Stimulated activated naive CD8-positive, alpha-beta T cell treated with anti-CD3 and anti-CD28 coated beads, Interleukin-15, amount 100 ng/mL, for 72 hours (primary cell): ENCODE data around the gene NMU.
"Not testable (repeated sequence)": the region's sequence is repeated elsewhere in the genome, so short reads cannot be mapped to it uniquely, and the experiment has no call there.

Experiments
- ATAC-seq: fragments of 150-1000 bp; cut with Tn5 transposase; 2 replicates; pipeline ENCODE4 v1.10.0; 2021; ENCODE audit warnings: mild to moderate bottlenecking, moderate library complexity
- DNase-seq, 2 donors: peaks; one replicate each; pipeline ENCODE4 v3.0.0; 2021 to 2022
- H3K27ac Mint-ChIP-seq, 2 donors: one replicate each; pipeline ENCODE4 v1.8.0; 2022; ENCODE audit warnings: mild to moderate bottlenecking in 2 of 2, mixed read lengths in 2 of 2, moderate library complexity in 2 of 2
- H3K27me3 Mint-ChIP-seq: one replicate; pipeline ENCODE4 v1.8.0; 2022; ENCODE audit warnings: mixed read lengths
- H3K4me1 Mint-ChIP-seq: one replicate; pipeline ENCODE4 v1.8.0; 2022; ENCODE audit warnings: mild to moderate bottlenecking, mixed read lengths
- H3K4me3 Mint-ChIP-seq, 2 donors: one replicate each; pipeline ENCODE4 v1.8.0; 2022; ENCODE audit warnings: mild to moderate bottlenecking in 2 of 2, mixed read lengths in 2 of 2, moderate library complexity in 1 of 2
- H3K9me3 Mint-ChIP-seq, 2 donors: one replicate each; pipeline ENCODE4 v1.8.0; 2022; ENCODE audit warnings: mixed read lengths in 2 of 2

NMU gene, protein sequence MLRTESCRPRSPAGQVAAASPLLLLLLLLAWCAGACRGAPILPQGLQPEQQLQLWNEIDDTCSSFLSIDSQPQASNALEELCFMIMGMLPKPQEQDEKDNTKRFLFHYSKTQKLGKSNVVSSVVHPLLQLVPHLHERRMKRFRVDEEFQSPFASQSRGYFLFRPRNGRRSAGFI

DNA sequence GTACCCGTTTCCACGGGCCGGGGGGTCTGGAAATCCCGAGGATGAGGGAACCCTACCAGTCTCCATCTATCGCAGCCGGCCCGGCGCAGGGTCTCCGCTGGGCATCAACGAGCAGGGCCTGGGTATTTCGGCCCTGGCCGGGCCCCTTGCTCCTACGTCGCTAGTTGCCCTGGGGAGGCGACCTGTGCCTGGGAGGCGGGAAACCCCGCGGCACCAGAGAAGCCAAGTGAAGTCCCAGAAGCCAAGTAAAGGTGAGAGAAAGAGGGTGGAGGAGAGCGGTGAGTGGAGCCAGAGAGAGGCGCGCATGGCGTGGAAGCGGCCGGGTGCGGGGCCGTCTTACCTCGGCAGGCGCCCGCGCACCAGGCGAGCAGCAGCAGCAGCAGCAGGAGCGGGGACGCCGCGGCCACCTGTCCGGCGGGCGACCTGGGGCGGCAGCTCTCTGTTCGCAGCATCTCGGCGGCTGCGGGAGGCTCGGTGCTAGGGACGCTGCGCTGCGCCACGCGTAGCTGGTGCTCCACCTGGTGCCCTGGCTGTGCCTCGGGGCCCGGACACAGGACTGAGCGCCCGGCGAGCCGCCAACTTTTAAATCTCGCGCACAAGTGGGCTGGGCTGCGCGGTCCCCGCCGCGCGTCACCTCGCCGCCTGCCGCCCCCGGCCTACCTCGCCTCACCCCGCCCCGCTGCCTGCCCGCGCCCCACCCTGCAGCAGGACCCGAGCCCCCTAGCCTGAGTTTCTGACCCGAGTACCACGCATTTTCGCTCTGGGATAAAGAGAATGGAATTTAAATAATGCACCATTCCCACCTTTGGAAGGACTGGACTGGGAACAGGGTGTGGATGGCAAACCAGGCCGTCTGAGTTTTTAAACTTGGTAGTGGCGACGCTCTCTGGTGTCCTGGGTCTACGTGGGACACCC is at the start of gene NMU:
NMU (minus strand) TSS at position 558 of the 915 bp plus-strand sequence; CDS start at position 452, 106 bp downstream.
- H3K27ac Mint-ChIP-seq = peak within 1 kb of the TSS in 1 of 2 donors; percentile 44
- peak within 1 kb of the TSS; percentile 84 to 89 for H3K4me3 Mint-ChIP-seq
- no peaks in the 10 kb centered on the region for H3K9me3 Mint-ChIP-seq
- ATAC-seq (peak; percentile 94), DNase-seq (peak; percentile 52 to 55)
- H3K4me1 Mint-ChIP-seq = peaks cover 18% of the 10 kb centered on the region
- H3K27me3 Mint-ChIP-seq = peaks cover 80% of the 10 kb centered on the region

DNA sequence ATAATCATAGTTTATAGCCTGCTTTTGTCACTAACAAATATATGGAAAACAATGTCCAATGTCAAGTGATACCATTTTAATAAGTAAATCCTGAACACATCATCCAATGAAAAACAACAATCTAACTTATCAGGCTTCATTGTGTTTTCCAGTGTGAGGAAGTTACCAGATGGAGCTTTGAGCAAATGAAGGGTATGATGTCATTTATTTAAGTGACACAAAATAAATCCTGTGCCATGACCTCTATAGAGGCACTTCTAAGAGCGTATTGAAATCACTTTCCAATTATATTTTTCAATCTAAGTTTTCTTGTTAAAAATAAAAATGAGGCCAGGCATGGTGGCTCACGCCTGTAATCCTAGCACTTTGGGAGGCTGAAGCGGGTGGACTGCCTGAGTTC is 48.2 kb upstream of the NMU start:
- no peak overlapping the region for H3K4me3 Mint-ChIP-seq
- no peaks in the 10 kb centered on the region for H3K4me1 Mint-ChIP-seq
- no peak for ATAC-seq
- H3K9me3 Mint-ChIP-seq = peaks cover 0 to 7% of the 10 kb centered on the region in 2 donors
- no peak for DNase-seq
- no peaks in the 10 kb centered on the region for H3K27me3 Mint-ChIP-seq
- H3K27ac Mint-ChIP-seq = no peak overlapping the region

DNA sequence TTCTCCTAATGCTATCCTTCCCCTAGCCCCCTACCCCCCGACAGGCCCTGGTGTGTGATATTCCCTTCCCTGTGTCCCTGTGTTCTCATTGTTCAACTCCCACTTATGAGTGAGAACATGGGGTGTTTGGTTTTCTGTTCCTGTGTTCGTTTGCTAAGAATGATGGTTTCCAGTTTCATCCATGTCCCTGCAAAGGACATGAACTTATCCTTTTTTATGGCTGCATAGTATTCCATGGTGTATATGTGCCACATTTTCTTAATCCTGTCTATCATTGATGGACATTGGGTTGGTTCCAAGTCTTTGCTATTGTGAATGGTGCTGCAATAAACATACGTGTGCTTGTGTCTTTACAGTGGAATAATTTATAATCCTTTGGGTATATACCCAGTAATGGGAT is 46.7 kb upstream of the NMU start:
- not testable (repeated sequence) for H3K4me3 Mint-ChIP-seq, ATAC-seq, H3K4me1 Mint-ChIP-seq, H3K9me3 Mint-ChIP-seq, H3K27ac Mint-ChIP-seq, DNase-seq
- H3K27me3 Mint-ChIP-seq = peaks cover 12% of the 10 kb centered on the region

DNA sequence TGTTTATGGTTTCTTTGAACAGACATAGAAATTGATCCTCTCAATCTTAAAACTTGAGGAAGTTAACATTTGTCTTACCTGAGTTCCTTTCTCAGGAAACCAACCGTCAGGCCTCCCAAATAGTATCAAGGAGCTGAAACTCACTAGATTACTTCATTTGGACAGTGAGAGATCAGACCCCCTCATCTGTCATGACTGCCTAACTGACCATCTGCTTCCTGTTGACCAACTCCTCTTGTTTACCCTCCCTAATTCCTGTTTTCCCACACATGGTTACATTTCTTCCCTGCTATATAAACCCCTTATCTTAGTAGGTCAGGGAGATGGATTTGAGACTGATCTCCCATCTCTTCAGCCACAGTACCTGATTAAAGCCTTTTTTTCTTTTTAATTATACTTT is 46.2 kb upstream of the NMU start:
- Mint-ChIP-seq H3K4me3 (no peak overlapping the region), H3K27ac (no peak overlapping the region), H3K4me1 (no peaks in the 10 kb centered on the region), H3K9me3 (peaks cover 0 to 7% of the 10 kb centered on the region in 2 donors), H3K27me3 (peaks cover 17% of the 10 kb centered on the region)
- ATAC-seq (no peak), DNase-seq (no peak)

DNA sequence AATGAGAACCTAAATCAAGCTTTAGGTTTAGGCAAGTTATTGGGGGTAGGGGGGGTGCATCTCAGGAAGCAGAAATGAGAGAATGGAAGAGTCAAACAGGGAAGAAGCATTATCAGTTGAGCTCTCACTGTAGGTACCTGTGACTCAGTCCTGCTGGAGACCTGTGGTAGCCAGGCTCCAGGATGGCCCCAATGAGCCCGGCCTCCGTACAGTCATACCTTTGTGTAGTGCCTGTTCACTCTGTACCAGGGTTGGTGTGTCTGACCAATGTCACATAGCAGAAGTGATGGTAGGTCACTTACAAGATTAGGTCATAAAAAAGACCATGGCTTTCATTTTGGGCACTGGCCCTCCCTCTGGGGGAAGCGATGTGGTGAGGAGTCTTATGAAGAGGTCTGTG is 45.3 kb upstream of the NMU start:
- H3K27me3 Mint-ChIP-seq = peaks cover 20% of the 10 kb centered on the region
- H3K4me3 Mint-ChIP-seq = no peak overlapping the region
- ATAC-seq (no peak), DNase-seq (no peak)
- no peak overlapping the region for H3K27ac Mint-ChIP-seq
- peaks cover 0 to 7% of the 10 kb centered on the region in 2 donors for H3K9me3 Mint-ChIP-seq
- no peaks in the 10 kb centered on the region for H3K4me1 Mint-ChIP-seq

DNA sequence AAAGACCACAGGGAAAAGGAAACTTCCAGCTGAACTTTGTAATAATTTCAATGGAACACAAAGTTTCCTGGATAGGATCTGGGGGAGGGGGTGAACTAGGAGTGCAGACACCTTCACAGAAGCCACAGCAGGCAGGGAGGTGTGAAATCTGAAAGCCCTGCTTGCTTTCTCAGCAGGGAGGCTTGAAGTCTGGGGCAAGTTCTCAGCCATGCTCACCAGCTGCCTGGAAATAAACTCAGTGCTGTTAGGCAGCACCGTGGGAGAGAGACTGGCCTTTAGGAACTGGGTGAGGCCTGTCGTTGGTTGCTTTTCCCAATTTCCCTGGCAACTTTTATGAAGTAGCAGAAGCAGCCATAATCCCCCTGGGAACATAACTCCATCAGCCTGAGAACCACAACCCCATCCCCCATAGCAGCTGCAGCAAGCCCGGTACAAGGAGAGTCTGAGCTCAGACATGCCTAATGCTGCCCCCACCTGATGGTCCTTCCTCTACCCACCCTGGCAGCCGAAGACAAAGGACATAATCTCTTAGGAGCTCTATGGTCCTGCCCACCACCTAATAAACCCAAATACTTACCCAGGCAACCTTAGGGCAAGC is 39.2 kb upstream of the NMU start:
- no peak overlapping the region for H3K27ac Mint-ChIP-seq
- no peak for DNase-seq
- no peaks in the 10 kb centered on the region for H3K4me1 Mint-ChIP-seq
- no peak for ATAC-seq
- H3K27me3 Mint-ChIP-seq = peaks cover 56% of the 10 kb centered on the region
- no peak overlapping the region for H3K4me3 Mint-ChIP-seq
- H3K9me3 Mint-ChIP-seq = peaks cover 7 to 20% of the 10 kb centered on the region in 2 donors

DNA sequence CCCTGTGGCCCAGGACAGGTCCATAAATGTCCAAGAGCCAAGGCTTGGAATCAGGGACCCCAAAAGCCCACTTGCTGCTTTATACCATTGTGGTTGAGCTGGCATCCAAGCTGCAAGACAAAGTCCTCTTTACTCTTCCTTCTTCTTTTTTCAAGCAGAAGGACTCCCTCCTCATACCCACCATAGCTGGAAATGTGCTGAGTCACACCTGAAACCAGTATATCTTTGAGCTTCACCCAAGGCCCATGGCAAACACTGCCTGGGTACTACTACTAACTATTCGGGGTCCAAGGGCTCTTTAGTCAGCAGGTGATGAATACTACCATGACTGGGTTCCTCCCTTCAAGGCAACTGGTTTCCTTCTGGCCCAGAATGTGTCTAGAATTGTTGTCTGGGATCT is 37.3 kb upstream of the NMU start:
- no peak for DNase-seq
- peaks cover 7 to 20% of the 10 kb centered on the region in 2 donors for H3K9me3 Mint-ChIP-seq
- H3K4me1 Mint-ChIP-seq = no peaks in the 10 kb centered on the region
- H3K27me3 Mint-ChIP-seq = peaks cover 57% of the 10 kb centered on the region
- no peak for ATAC-seq
- H3K4me3 Mint-ChIP-seq = no peak overlapping the region
- H3K27ac Mint-ChIP-seq = no peak overlapping the region

DNA sequence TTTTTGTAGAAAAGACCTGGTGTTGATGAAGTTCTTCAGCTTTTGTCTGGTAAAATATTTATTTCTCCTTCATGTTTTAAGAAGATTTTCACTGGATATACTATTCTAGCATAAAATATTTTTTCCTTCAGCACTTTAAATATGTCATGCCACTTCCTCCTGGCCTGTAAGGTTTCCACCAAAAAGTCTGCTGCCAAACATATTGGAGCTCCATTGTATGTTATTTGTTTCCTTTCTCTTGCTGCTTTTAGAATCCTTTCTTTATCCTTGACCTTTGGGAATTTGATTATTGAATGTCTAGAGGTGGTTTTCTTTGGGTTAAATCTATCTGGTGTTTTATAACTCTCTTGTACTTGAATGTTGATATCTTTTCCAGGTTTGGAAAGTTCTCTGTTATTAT is 35.6 kb upstream of the NMU start:
- ATAC-seq (no peak), DNase-seq (no peak)
- Mint-ChIP-seq H3K27ac (no peak overlapping the region), H3K9me3 (peaks cover 7 to 20% of the 10 kb centered on the region in 2 donors), H3K27me3 (peaks cover 59% of the 10 kb centered on the region), H3K4me1 (no peaks in the 10 kb centered on the region), H3K4me3 (no peak overlapping the region)

DNA sequence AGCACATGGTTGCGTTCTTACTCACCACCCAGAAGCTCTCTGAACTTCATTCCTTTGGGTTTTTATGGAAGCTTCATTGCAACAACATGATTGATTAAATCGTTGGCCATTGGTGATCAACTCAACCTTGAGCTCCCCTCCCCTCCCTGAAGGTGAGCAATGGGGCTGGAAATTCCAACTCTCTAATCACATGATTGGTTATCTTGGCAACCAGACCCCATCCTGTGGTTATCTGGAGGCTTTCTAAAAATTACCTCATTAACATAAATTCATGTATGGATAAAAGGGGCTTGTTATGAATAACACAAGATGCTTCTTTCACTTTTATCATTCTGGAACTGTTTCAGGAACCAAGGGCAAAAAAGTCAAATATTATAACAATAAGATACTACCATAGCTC is 34.6 kb upstream of the NMU start:
- peak; percentile 56 for ATAC-seq
- peaks cover 59% of the 10 kb centered on the region for H3K27me3 Mint-ChIP-seq
- no peak for DNase-seq

DNA sequence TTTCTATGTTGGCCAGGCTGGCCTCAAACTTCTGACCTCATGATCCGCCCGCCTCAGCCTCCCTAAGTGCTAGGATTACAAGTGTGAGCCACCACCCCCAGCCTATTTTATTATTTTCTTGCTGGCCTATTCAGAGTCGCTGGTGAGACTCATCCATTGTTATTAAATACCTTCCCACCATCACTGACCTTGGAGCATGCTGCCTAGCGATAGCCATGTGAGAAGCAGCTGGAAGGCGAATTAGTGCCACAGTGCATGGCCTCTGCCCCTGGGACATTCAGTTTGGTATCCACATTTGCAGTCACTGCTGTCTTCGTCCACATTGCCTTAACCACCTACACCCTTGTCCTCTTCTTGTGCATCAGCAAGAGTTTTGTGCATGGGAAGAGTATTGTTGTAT is 32.4 kb upstream of the NMU start:
- ATAC-seq = no peak
- no peak overlapping the region for H3K4me3 Mint-ChIP-seq

More for the DNA sequence above, 34.6 kb upstream of the NMU start:
- Mint-ChIP-seq H3K4me1 (no peaks in the 10 kb centered on the region), H3K27ac (no peak overlapping the region), H3K4me3 (no peak overlapping the region), H3K9me3 (peaks cover 7 to 20% of the 10 kb centered on the region in 2 donors)

DNA sequence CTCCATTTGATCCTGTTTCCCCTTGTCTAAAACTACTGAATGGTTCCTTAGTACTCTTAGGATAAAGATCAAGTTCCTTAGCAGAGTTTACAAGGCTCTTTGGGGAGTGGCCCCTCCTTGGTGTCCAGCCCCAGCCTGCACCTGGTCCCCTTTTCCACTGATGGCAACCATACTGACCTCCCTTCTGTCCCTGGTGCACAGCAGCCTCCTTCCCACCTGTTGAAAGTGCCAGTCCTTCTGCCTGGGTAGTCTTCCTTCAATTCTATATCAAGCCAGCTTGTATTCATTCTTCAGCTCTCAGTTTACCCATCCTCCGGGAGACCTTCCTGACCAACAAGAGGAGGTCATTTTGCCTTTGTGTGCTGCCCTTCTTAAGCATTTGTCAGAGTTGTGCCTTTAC is 30.4 kb upstream of the NMU start:
- Mint-ChIP-seq H3K9me3 (peaks cover 2 to 3% of the 10 kb centered on the region in 2 donors), H3K27me3 (peaks cover 50% of the 10 kb centered on the region), H3K27ac (peak overlapping the region in 1 of 2 donors; percentile 3), H3K4me3 (no peak overlapping the region), H3K4me1 (peaks cover 5% of the 10 kb centered on the region)
- ATAC-seq = no peak
- DNase-seq = no peak

More for the DNA sequence above, 32.4 kb upstream of the NMU start:
- Mint-ChIP-seq H3K4me1 (no peaks in the 10 kb centered on the region), H3K9me3 (peaks cover 7 to 15% of the 10 kb centered on the region in 2 donors), H3K27ac (no peak overlapping the region), H3K27me3 (peaks cover 51% of the 10 kb centered on the region)
- DNase-seq = no peak

DNA sequence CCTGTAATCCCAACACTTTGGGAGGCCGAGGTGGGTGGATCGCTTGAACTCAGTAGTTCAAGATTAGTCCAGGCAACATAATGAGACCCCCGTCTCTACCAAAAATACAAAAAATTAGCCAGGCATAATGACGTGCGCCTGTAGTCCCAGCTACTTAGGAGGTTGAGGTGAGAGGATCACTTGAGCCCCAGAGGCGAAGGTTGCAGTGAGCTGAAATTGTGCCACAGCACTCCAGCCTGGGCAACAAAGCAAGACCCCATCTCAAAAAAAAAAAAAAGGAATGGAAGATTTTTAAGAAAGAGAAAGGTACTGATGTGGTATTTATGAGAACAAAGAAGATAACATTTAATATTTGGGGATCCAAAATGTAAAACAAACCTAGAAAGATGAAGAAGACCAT is 27.0 kb upstream of the NMU start:
- DNase-seq = no peak
- peaks cover 7 to 11% of the 10 kb centered on the region in 2 donors for H3K9me3 Mint-ChIP-seq
- peaks cover 16% of the 10 kb centered on the region for H3K4me1 Mint-ChIP-seq
- H3K4me3 Mint-ChIP-seq = no peak overlapping the region
- peaks cover 39% of the 10 kb centered on the region for H3K27me3 Mint-ChIP-seq
- no peak overlapping the region for H3K27ac Mint-ChIP-seq
- ATAC-seq = no peak

DNA sequence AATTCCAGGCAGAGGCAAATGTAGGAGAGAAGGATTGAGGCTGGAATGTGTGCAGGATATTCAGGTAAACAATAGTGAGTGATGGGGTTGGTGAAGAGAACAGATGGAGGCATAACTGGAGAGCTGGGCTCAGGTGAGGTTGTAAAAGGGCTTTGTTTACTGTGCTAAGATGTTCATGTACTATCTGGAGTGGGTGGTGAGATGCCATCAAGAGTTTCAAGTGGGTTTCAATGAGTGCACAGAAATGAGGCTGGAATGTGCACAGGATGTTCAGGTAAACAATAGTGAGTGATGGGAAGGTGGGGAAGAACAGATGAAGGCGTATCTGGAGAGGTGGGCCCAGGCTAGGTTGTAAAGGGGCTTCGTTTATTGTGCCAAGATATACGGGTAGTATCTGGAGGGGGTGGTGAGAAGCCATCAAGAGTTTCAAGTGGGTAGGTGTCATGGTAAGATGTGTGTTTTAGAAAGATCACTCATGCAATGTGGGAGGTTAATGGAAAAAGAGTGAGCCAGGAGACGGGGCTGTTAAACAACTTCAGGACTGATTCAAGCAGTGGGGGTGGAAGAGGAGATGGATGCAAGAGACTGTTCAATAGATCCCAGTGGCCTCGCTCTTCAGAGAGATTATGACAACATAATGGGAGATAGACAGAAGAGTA is 25.4 kb upstream of the NMU start:
- ATAC-seq (peak; percentile 65), DNase-seq (no peak)
- H3K9me3 Mint-ChIP-seq = peaks cover 7 to 11% of the 10 kb centered on the region in 2 donors
- peaks cover 24% of the 10 kb centered on the region for H3K27me3 Mint-ChIP-seq
- H3K4me1 Mint-ChIP-seq = peaks cover 16% of the 10 kb centered on the region
- H3K27ac Mint-ChIP-seq = no peak overlapping the region
- no peak overlapping the region for H3K4me3 Mint-ChIP-seq

DNA sequence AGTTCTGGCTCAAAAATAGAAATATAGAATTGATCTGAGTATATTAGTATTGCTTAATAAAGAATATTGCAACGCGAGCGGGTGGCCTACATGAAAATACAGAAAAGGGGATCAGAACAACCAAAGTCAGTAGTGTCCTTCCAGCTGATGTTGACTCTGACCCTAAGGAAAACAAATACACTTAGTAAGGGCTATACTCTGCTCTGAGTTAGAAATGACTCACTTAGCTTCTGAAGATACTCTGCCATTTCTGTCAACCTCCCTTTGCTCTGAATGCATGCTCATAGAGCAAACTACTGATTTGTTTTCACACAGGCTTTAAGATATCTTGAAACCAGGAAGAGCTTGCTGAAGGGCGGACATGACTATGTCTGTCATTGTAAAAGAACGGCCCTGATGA is 22.6 kb upstream of the NMU start:
- no peak for DNase-seq
- H3K27me3 Mint-ChIP-seq = peaks cover 12% of the 10 kb centered on the region
- H3K9me3 Mint-ChIP-seq = peaks cover 7 to 11% of the 10 kb centered on the region in 2 donors
- no peak overlapping the region for H3K27ac Mint-ChIP-seq
- H3K4me3 Mint-ChIP-seq = no peak overlapping the region
- no peak for ATAC-seq
- peaks cover 16% of the 10 kb centered on the region for H3K4me1 Mint-ChIP-seq

DNA sequence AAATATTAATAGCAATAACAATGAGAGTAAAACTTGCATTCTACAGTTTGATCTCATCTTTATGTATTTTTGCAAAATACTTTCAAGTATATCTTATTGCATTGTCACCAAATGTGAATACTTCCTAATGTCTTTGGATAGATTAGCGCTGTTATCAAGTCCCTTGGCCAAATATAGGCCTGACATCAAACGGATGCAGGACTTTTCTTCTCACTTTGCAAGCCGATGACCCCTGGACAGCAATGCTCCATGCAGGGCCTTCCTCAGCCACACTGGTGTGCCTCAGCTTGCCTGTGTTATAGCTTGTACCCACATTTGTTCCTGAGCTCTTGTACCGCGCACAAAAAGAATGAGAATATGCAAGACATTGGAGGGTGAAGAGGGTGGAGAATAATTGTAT is 18.0 kb upstream of the NMU start:
- Mint-ChIP-seq H3K4me1 (no peaks in the 10 kb centered on the region), H3K9me3 (no peaks in the 10 kb centered on the region), H3K27ac (no peak overlapping the region), H3K4me3 (no peak overlapping the region), H3K27me3 (peaks cover 17% of the 10 kb centered on the region)
- no peak for ATAC-seq
- no peak for DNase-seq
